Stimulated activated CD4-positive, alpha-beta T cell treated with anti-CD3 and anti-CD28 coated beads, TNF-alpha, amount 100 ng/mL, for 24 hours (primary cell): Measurements from ENCODE around the gene GRM1.

Experiments used
- DNase-seq, 3 experiments: peaks; one replicate each; pipeline ENCODE4 v3.0.0-alpha.2; 2020; ENCODE audit warnings: low read depth in 3 of 3

Gene GRM1

DNA sequence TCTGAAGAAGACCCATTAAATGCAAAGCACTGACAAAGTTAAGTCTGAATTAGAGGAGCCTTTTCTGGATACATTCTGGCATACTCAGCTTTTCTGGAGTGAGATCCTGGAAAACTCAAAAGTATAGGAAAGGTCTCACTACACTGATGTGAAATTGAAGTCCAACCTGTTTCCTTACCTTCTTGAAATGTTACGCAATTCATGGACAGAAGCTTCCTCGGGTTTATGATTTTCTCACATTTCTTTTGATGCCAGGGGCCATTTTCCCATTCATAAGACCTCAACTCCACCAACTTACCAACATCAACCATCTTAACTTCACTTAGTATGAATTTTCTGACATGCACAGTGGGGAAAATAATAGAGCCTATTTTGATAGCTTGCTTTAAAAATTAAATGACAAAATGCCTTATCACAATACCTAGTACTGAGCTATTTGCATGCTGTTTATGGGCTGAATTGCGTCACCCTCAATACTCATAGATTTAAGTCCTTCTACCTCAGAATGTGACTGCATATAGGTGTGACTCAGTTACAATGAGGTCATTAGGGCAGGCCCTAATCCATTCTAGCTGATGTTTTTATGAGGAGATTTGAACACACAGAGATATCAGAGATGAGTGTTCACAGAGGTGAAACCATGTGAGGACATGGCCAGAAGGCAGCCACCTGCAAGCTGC, 441.4 kb downstream of the GRM1 start:
- no peak for DNase-seq

DNA sequence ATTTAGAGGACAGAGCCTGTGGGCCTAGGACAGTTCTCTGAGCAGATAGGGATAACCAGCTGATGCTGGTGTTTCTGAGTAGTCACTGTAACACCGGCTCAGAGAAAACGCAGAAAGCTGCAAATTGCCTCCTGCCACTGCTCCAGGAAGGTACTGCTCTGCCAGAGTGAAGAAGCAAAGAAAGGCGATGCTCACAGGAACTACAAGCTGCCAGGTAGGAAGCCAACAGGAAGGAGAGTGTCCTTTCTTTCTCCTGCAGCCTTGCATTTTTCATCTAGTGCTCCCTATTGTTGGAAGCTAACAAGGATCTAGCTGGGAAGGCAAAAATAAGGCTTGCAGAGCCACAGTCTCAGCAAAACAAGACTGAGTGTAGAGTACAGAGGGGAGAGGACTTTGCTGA, 444.1 kb downstream of the GRM1 start:
- DNase-seq: no peak

DNA sequence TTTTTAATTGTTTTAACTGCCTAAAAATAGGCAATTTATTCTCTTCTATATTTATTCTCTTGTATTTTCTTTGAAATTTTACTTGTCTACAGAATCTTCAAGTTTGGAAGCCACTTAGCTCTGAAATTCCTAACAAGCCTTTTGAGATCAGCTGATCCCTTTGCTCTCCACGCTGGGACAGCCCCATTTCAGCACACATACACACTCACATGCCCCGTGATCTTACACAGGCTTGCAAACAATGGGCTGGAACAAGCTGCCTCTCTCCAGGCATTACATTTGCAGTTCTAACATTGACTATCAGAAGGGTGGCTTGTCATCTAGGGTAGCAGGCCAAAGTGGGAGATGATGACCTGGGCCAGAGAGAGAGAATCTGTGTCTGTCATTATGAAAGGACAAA, 452.7 kb downstream of the GRM1 start:
- DNase-seq: no peak

DNA sequence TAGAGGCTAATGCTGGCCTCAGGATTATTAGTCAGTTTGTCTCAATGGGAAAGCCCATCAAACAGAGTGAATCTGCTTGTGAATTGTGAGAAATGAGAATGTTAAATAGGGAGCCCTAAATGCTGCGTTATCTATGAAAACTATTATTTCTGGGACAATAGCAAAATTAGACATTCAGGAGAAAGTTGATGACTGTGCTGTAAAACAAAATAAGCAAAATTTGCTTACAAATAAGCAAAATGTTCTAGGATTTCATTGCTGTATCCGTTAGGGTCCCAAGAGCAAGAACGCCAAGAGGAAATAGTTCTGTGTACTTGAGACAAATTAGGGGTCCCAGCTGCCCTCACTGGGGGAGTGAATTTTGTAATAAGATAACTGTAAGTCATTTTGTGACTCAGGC, 455.5 kb downstream of the GRM1 start:
- DNase-seq: no peak
